Measurements from ENCODE around the gene YIF1A.

DNA sequence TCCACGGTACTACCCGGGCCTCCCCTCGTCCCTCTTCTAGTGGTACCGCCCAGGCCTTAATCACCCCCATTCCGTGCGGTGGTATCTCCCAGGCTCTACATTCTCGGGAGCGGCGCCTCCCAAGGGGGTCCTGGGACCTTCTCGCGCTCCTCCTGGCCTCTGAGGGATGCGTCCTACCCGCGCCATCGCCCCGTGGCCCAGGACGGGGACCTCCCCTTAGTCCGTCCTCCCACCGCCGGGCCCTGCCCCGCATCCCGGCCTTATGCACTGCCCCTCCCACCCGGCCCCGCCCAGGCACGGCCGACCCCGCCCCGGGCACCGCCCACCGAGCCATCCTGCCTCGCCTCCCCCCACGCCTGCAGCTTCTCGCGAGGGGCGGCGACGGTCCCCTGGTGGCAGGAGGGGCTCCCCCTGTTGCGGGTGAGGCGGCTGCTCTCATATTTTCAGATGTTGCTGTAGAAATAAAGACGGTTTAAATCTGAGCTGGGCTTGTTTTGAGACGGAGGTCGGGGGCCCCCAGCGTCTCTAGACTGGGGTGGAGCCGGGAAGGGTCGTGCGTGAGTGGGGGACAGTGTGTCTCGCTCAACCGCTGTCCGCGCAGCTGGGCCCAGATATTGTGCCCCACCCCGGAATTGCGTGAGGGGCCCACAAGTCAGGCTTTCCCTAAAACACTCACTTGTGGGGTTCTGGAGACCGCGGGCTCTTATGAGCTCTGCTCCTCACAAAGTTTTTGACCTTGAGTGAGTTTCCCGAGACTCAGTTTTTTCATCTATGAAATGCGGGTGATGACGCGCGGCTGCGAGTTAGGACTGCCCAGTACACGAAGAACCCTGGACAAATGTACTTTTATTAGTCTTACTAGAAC lies 21.3 kb downstream of the YIF1A start:
- TF ChIP-seq, protein P1, sequence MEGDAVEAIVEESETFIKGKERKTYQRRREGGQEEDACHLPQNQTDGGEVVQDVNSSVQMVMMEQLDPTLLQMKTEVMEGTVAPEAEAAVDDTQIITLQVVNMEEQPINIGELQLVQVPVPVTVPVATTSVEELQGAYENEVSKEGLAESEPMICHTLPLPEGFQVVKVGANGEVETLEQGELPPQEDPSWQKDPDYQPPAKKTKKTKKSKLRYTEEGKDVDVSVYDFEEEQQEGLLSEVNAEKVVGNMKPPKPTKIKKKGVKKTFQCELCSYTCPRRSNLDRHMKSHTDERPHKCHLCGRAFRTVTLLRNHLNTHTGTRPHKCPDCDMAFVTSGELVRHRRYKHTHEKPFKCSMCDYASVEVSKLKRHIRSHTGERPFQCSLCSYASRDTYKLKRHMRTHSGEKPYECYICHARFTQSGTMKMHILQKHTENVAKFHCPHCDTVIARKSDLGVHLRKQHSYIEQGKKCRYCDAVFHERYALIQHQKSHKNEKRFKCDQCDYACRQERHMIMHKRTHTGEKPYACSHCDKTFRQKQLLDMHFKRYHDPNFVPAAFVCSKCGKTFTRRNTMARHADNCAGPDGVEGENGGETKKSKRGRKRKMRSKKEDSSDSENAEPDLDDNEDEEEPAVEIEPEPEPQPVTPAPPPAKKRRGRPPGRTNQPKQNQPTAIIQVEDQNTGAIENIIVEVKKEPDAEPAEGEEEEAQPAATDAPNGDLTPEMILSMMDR (IDR thresholded peaks at IDR 0.05), result peak in 1 of 3 donors; percentile 9
- TF ChIP-seq POLR2A (IDR thresholded peaks at IDR 0.05) (no peak), POLR2AphosphoS5 (IDR thresholded peaks at IDR 0.05) (peak; percentile 18 to 73 (median 70))
